Right cardiac atrium (tissue), 5 donors: ENCODE results near the gene UNC93B1. TPM values are rescaled to one million over a fixed set of nuclear protein-coding genes. Genes with fewer than 3 reads are reported as not detected.
"Not testable (repeated sequence)": the region's sequence is repeated elsewhere in the genome, so short reads cannot be mapped to it uniquely, and the experiment has no call there.

ENCODE experiments used
- ATAC-seq, 2 donors: fragments of 200-7000 bp; cut with Tn5 transposase; one replicate each; pipeline versions ENCODE4 v1.8.0 to v1.9.1; 2020; ENCODE audit warnings: moderate library complexity in 2 of 2, mild to moderate bottlenecking in 1 of 2
- DNase-seq, 3 donors: peaks; one replicate each; pipeline ENCODE4 v3.0.0-alpha.2; 2020
- H3K27ac ChIP-seq: one replicate; pipeline ENCODE4 v1.5.1; 2013; ENCODE audit warnings: mild to moderate bottlenecking, low read length, control low read depth, moderate library complexity
- H3K27me3 ChIP-seq: one replicate; pipeline ENCODE4 v1.6.1; 2013; ENCODE audit not compliant: control insufficient read depth, insufficient read depth
- H3K4me1 ChIP-seq: one replicate; pipeline ENCODE4 v1.6.1; 2013; ENCODE audit warnings: low read length; ENCODE audit not compliant: control insufficient read depth, insufficient read depth
- H3K4me3 ChIP-seq: one replicate; pipeline ENCODE4 v1.5.1; 2013; ENCODE audit warnings: low read length, control low read depth
- H3K9me3 ChIP-seq: one replicate; pipeline ENCODE4 v1.6.1; 2013; ENCODE audit warnings: low read length; ENCODE audit not compliant: control insufficient read depth
- WGBS: extraction: QIAGEN DNeasy Blood & Tissue Kit; methylation state at CpG from one replicate; pipeline ENCODE4 v1.1.7; 2013; 5-methylcytosine and 5-hydroxymethylcytosine counted together
- intact Hi-C, 4 donors: fragments of 100-400 bp; cut with DNase I; formaldehyde crosslinking; loops; one replicate each; pipeline versions ENCODE4 v1.11.0 to v1.14.0; 2022 to 2023
- polyA plus RNA-seq: library from polyadenylated mRNA; stranded (reverse); fragments of 200-250 nt; gene quantifications from one replicate; pipeline ENCODE4 v1.2.3, GENCODE V29; 2013
- total RNA-seq, 4 donors: library from RNA; stranded (reverse); fragmentation: NEBNext Ultra II Directional; extraction: Animal tissue kit (Norgen Biotek cat#: 25700); gene quantifications; one replicate each; pipeline ENCODE4 v1.2.1, GENCODE V29; 2021
- donor health status: healthy with polysubstance abuse.
- donor health status: DM: no; HTN: yes; CAD: no.
- donor health status: DM: no; HTN: no; CAD: no.
- donor health status: DM: no; HTN: yes; CAD: no; lungs with severe emphysema.
- donor health status: DM: yes; HTN: yes; CAD: no.

The UNC93B1 gene
- total and polyA plus RNA-seq, 5 donors = 6.9 to 13.2 (median 11.5) TPM

DNA sequence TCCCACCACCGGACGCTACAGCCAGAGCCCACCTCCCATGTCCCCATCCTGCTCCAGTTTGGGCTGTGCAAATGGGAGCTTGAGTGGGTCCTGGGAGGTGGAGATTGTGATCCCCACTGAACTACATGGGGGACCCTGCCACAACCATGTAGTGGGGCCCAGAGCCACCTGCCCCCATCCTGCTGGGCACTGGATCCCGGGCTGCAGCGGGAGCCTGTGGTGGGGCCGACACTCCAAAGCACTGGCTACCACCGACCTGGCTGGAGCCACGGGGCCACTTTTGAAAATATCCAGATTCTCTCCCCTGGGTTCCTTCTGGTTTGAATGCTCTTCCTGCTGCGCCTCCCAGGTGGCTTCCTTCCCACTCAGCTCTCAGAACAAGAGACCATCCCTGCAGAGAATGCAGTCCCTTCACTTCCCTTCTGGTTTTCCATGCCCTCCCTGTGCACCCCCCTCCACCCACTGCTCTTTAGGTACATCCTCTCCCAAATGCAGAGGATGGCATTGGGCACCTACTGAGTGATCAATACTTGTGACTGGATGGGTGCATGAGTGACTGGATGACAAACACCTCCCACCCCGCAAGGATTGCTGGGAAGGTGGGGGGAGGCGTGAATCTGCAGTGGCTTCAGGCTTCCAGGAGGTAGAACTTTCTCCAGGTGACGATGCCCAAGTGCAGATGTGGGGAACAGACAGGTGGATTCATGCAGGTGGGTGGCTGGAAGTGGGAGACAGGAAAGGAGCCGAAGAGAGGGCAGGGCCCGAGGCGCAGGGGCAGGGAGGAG, 846 bp upstream of the UNC93B1 start:
- no peaks in the 10 kb centered on the region for H3K27me3 ChIP-seq
- H3K27ac ChIP-seq = no peak overlapping the region
- peak in 1 of 3 donors; percentile 23 for DNase-seq
- 76% methylated on average over 14 of the region's 14 CpGs for WGBS
- ATAC-seq = no peak
- H3K9me3 ChIP-seq = no peaks in the 10 kb centered on the region
- intact Hi-C loops = no loop called here
- no peaks in the 10 kb centered on the region for H3K4me1 ChIP-seq
- H3K4me3 ChIP-seq = peak overlapping the region; percentile 94

DNA sequence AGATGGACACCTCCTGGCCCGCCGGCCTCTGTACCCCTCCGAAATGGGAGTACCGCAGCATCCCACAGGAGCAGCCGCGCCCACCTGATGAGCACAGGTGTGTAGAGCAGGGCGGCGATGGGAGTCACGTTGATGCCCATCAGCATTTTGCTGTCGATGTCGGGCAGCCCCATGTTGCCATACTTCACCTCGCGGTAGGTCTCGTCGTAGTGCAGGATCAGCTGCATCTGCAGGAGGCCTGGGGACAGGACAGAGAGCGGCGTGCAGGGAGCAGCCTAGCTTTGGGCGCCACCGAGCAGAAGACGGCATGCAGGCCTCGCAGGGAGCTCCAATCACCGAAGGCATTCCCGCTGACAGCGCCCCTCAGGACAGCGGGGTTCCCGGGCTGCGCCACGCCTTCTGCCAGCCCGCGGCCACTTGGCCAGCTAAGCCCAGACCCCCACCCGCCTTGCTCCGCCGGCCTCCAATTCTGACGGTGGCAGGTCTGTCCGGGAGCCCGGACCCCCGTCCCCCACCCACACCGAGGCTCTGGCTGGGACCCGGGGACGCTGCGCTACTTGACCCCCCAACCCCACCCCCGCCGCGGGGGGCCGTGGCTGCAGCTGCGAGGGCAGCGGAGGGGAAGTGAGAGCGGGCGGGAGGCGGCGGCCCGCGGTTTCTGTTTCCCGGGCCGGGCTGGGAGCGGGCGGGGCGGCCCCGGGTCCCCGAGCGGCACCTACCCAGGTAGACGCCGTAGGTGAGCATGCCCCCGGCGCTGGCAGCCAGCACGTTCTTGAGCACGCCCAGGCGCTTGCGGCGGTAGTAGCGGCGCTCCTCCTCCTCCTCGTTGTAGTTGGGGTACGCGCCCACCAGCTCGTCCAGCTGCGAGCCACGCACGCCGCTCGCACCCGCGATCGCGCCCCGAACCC, 705 bp downstream of the UNC93B1 start:
- peak; percentile 49 to 83 (median 80) for DNase-seq
- Histone ChIP-seq H3K9me3 (no peaks in the 10 kb centered on the region), H3K4me1 (no peaks in the 10 kb centered on the region), H3K27ac (no peak overlapping the region), H3K4me3 (peak overlapping the region; percentile 94), H3K27me3 (no peaks in the 10 kb centered on the region)
- intact Hi-C loops = no loop called here
- ATAC-seq = peak; percentile 20 to 35
- 13% methylated on average over 86 of the region's 86 CpGs for WGBS

GRCh38 chr11:68002575-68002937, 1.3 kb downstream of the UNC93B1 start:
- peak in 1 of 2 donors; percentile 2 for ATAC-seq
- Histone ChIP-seq H3K27ac (no peak overlapping the region), H3K4me1 (no peaks in the 10 kb centered on the region)

DNA sequence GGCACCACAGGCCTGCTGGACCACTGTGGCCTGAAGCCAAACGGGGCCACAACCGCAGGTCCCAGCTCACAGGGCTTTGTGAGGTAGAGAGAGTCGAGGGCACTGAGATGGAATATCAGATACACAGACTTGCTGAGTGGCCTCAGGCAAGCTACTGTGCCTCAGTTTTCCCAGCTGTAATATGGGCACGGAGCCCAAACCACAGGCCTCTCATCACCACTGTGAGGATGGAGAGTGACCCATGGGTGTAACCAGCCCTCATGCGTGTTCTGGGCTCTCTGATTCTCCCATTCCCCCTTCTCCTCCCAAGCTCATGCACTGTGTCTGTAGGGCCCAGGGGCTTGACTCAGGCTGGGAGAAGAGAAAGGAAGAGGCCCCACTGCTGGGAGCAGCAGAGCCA, 4.2 kb downstream of the UNC93B1 start:
- ATAC-seq (no peak), DNase-seq (peak in 1 of 3 donors; percentile 20)
- no peak overlapping the region for H3K4me3 ChIP-seq
- H3K27me3 ChIP-seq = no peaks in the 10 kb centered on the region
- H3K4me1 ChIP-seq = no peaks in the 10 kb centered on the region
- intact Hi-C loops = no loop called here
- no peaks in the 10 kb centered on the region for H3K9me3 ChIP-seq
- no peak overlapping the region for H3K27ac ChIP-seq
- 95% methylated on average over 5 of the region's 5 CpGs for WGBS

More at GRCh38 chr11:68002575-68002937, 1.3 kb downstream of the UNC93B1 start:
- Histone ChIP-seq H3K4me3 (no peak overlapping the region), H3K9me3 (no peaks in the 10 kb centered on the region), H3K27me3 (no peaks in the 10 kb centered on the region)
- 75% methylated on average over 9 of the region's 9 CpGs for WGBS
- intact Hi-C loops = no loop called here
- peak in 1 of 3 donors; percentile 68 for DNase-seq

DNA sequence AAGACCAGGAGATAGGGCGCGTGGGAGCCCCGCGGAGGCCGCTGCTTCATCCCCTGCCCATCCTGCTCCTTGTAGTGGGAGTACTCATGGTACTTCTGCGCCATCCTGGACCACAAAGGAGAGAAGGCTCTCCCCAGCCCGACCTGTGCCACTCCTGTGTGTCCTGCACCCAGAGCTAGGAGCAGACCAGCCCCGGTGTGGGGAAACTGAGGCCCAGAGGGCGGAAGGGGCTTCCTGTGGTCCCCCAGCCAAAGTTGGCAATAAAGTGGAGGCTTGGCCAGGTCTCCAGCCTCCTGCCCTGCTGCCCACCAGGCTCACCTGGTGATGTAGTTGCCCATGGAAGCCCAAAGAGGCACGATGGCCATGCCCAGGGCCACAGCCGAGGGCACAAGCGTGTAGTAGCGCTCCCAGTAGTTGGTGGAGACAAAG, 4.7 kb downstream of the UNC93B1 start:
- H3K4me1 ChIP-seq = no peaks in the 10 kb centered on the region
- no peak overlapping the region for H3K27ac ChIP-seq
- no peak for ATAC-seq
- H3K9me3 ChIP-seq = no peaks in the 10 kb centered on the region
- 98% methylated on average over 13 of the region's 13 CpGs for WGBS
- DNase-seq = peak in 1 of 3 donors; percentile 37
- intact Hi-C loops = no loop called here
- H3K27me3 ChIP-seq = no peaks in the 10 kb centered on the region
- H3K4me3 ChIP-seq = no peak overlapping the region

GRCh38 chr11:67998150-67999045, 5.5 kb downstream of the UNC93B1 start:
- intact Hi-C loops = no loop called here
- H3K27ac ChIP-seq = no peak overlapping the region
- H3K9me3 ChIP-seq = no peaks in the 10 kb centered on the region
- DNase-seq = peak in 1 of 3 donors; percentile 37
- no peaks in the 10 kb centered on the region for H3K27me3 ChIP-seq
- H3K4me1 ChIP-seq = no peaks in the 10 kb centered on the region
- no peak overlapping the region for H3K4me3 ChIP-seq
- no peak for ATAC-seq
- WGBS = 92% methylated on average over 9 of the region's 9 CpGs

DNA sequence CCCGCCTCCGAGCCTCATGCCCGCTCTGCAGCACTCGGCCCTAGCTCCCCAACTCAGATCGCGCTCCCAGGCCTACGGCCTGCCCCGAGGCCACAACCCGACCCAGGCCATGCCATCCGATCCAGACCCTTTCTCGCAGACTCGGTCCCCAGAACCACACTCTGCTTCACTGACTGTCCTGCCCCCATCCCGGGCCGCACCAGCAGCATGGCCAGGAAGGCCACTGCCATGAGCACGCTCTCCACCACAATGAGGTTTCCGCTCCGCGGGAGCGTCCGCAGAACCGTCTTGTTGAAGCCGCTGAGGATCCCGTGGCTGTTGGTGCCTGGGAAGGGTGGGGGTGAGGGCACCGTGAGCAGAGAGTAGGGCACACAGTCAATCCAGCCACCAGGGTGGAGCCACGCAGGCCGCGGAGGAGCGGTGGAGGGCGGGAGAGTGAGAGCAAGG, 6.4 kb downstream of the UNC93B1 start:
- Histone ChIP-seq H3K4me1 (no peaks in the 10 kb centered on the region), H3K9me3 (no peaks in the 10 kb centered on the region), H3K27ac (no peak overlapping the region), H3K27me3 (no peaks in the 10 kb centered on the region), H3K4me3 (no peak overlapping the region)
- intact Hi-C loops = no loop called here
- ATAC-seq (peak; percentile 12 to 17), DNase-seq (peak in 1 of 3 donors; percentile 48)
- WGBS = 93% methylated on average over 29 of the region's 29 CpGs

GRCh38 chr11:67996622-67997474, 7.0 kb downstream of the UNC93B1 start:
- DNase-seq = peak; percentile 75 to 92 (median 88)
- intact Hi-C loops = no loop called here
- 58% methylated on average over 41 of the region's 41 CpGs for WGBS
- H3K4me3 ChIP-seq = no peak overlapping the region
- H3K27ac ChIP-seq = no peak overlapping the region
- H3K4me1 ChIP-seq = no peaks in the 10 kb centered on the region
- ATAC-seq = peak; percentile 92 to 93
- H3K9me3 ChIP-seq = no peaks in the 10 kb centered on the region
- H3K27me3 ChIP-seq = no peaks in the 10 kb centered on the region

DNA sequence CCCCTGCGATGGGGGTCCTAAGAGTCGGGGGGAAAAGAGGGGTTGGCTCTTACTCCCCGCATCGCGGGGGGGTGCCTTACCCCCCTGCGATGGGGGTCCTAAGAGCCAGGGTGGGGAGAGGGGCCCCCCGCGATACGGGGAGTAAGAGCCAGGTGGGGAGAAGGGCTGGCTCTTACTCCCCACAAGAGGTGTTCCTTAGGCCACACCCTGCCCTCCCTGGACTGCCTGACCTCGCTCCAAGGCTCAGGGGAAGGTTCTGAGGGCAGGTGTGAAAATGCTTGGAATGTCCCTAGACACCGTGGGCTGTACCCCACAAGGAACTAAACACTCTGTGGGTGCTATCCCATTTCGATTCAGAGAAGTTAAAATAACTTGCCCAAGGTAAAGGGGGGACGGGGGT, 7.8 kb downstream of the UNC93B1 start:
- Histone ChIP-seq H3K4me3 (no peak overlapping the region), H3K4me1 (peaks cover under 1% of the 10 kb centered on the region), H3K27me3 (no peaks in the 10 kb centered on the region), H3K27ac (no peak overlapping the region), H3K9me3 (no peaks in the 10 kb centered on the region)
- WGBS = 94% methylated on average over 13 of the region's 13 CpGs
- ATAC-seq (no peak), DNase-seq (no peak)
- intact Hi-C loops = no loop called here

DNA sequence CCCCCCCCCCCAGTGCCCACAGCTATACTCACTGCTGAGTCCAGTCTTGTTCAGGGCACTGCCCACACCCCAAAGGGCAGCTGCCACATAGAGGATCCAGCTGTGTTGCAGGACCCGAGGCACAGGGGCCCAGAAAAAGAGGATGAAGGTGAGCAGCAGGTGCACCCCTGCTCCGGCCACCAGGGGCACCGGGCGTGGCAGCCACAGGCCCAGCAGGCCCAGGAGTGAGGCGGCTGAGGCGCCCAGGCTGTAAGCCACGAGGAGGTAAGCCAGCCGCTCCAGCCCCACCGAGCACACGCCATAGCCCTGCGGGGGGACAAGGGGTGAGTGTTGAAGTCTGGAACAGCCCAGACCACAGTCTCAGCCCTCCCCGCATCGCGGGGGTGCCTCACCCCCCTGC, 8.3 kb downstream of the UNC93B1 start:
- H3K27ac ChIP-seq, H3K27me3 ChIP-seq, H3K4me1 ChIP-seq, ATAC-seq, H3K9me3 ChIP-seq, DNase-seq, H3K4me3 ChIP-seq, intact Hi-C loops: not testable (repeated sequence)
- 84% methylated on average over 14 of the region's 14 CpGs for WGBS
